Measurements from ENCODE around the gene MSX2. TPM values are rescaled to one million over a fixed set of nuclear protein-coding genes. Genes with fewer than 3 reads are reported as not detected.
A peak's percentile ranks its signal among the peaks of the same experiment; 100 is the strongest.

Gene MSX2
- total and polyA plus RNA-seq, 2 of the 8 experiments (the other 6 are each of a cell fraction or from before 2014, with no cell fraction given): 0.24 to 0.47 TPM

DNA sequence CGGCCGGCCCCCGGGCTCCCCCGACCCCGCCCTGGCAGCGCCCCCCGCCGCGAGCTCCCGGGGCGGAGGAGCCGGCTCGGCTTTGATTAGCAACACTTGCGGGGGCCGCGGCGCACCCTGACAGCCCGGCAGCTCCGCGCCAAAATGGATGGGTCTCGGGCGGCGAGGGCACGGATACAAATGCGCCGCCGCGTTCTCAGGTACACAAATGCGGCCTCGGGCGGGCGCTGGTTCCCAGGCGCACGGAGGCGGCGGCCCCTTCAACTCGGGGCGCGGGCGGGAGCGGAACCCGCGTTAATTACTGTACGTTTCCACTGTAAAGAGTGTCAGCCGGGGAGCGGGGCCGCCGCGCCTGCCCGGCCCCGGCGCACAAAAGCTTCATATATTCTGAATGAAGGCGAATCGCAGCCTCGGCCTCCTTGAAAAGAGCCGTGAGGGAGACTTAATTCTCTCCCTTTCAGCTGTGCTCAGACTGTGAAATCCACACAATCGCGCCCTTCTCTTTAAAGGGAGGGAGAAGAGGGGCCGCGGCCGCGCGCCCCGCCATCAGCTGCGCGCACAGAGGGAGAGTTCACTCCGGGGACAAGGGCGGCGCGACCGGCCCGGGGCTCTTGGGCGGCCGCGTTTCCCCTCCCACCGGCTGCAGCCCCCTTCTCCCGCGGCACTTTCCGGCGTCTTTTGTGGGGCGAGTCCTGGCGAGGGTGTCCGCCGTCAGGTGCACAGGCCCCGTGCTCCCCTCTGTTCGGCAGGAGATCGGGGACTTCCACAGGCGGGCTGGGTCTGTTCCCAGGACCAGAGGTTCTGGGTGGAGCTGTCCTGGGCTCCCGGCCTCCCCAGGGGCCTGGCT lies 27.0 kb downstream of the MSX2 start:
- no peaks in the 10 kb centered on the region for H3K36me3 ChIP-seq (ENCODE audit: control insufficient read depth in 2 of 4, insufficient read depth in 4 of 4, low read length in 3 of 4)
- no peaks in the 10 kb centered on the region for H3K4me1 ChIP-seq (replicated peaks in 1 of 4; ENCODE audit: control insufficient read depth in 3 of 4, insufficient read depth in 4 of 4, low read length in 3 of 4)
- H2BK5ac ChIP-seq (ENCODE audit: low read depth, low read length): no peak overlapping the region
- no peaks in the 10 kb centered on the region for H3K79me1 ChIP-seq (ENCODE audit: low read depth, low read length)
- H3K27me3 ChIP-seq (replicated peaks in 1 of 4; ENCODE audit: control insufficient read depth in 3 of 4, extremely low read depth in 1 of 4, insufficient read depth in 3 of 4, low read length in 3 of 4): peaks cover 15 to 54% (median 42%) of the 10 kb centered on the region in 4 experiments
- peaks cover 0 to 3% of the 10 kb centered on the region in 2 experiments for H4K20me1 ChIP-seq (replicated peaks in 1 of 2; ENCODE audit: control insufficient read depth in 1 of 2, insufficient read depth in 2 of 2, low read length in 2 of 2)
- H2BK15ac ChIP-seq (ENCODE audit: low read length): no peak overlapping the region
- H2BK12ac ChIP-seq (ENCODE audit: low read depth, low read length): no peak overlapping the region
- 4% methylated on average over 46 of the region's 89 CpGs; no CpG with 5 or more reads in 1 of the 2 experiments for WGBS, 2 experiments (ENCODE audit: extremely low coverage in 1 of 2, insufficient coverage in 1 of 2, insufficient read length in 1 of 2, insufficient replicate concordance in 2 of 2, low coverage in 1 of 2, low lambda C conversion rate in 2 of 2, missing lambda C conversion rate in 1 of 2)
- H2AK5ac ChIP-seq (ENCODE audit: low read depth, low read length): no peak overlapping the region
- H2BK120ac ChIP-seq (replicated peaks; ENCODE audit: low read depth, low read length): no peak overlapping the region
- DNase-seq (ENCODE audit: low read depth in 1 of 2, low spot score in 2 of 2): peak in 1 of 2 experiments; percentile 72
- H3K4me3 ChIP-seq (ENCODE audit: extremely low read depth in 1 of 4, insufficient read depth in 2 of 4, low read depth in 3 of 4, low read length in 4 of 4): peak overlapping the region; percentile 42 to 77 (median 68)
- H4K91ac ChIP-seq (replicated peaks; ENCODE audit: insufficient read length, low read length): no peak overlapping the region
- H4K5ac ChIP-seq (ENCODE audit: insufficient read length, low read depth, low read length): no peak overlapping the region
- H3K23me2 ChIP-seq (ENCODE audit: low read depth, low read length): peaks cover 3% of the 10 kb centered on the region; the same call in 1 of the 2 replicates
- H3K14ac ChIP-seq (ENCODE audit: insufficient read length): no peak overlapping the region
- H3K9me3 ChIP-seq (ENCODE audit: insufficient read depth in 2 of 2, low read depth in 1 of 2, low read length in 1 of 2): no peaks in the 10 kb centered on the region
- no peak overlapping the region; the same call in 1 of the 2 replicates for H3K18ac ChIP-seq (ENCODE audit: extremely low read depth, low read length)
- CTCF ChIA-PET (ENCODE audit: partially characterized antibody): interaction anchor here (0.6 to 3.3 kb wide), 4 partner anchors 15 to 557 kb away, joined by 3 to 18 read pairs (median 4); no protein-coding TSS in a partner anchor
- H4K8ac ChIP-seq (ENCODE audit: extremely low read depth, insufficient read depth, low read length): 0 out of 2 replicates have a peak overlapping the region, but pooled peaks have one; percentile 1
- H3K27ac ChIP-seq (ENCODE audit: low read depth, low read length): no peak overlapping the region
- peak overlapping the region; percentile 68 to 74 for H3K4me2 ChIP-seq (ENCODE audit: insufficient read depth in 1 of 2, low read depth in 2 of 2, low read length in 2 of 2)
- H3K79me2 ChIP-seq (ENCODE audit: control insufficient read depth in 1 of 2, insufficient read depth in 2 of 2, low read length in 2 of 2): no peaks in the 10 kb centered on the region
- no peak overlapping the region for H3K4ac ChIP-seq (replicated peaks; ENCODE audit: insufficient read length, low read depth, low read length)
- H3K9ac ChIP-seq (replicated peaks in 1 of 4; ENCODE audit: extremely low read depth in 1 of 4, low read depth in 3 of 4, low read length in 3 of 4): peak overlapping the region in 1 of 4 experiments; percentile 10; a peak in 1 of 7 replicates
- H2AFZ ChIP-seq (ENCODE audit: low read length): peak overlapping the region; percentile 56
- H2BK20ac ChIP-seq (ENCODE audit: low read length): no peak overlapping the region
- H3K56ac ChIP-seq (replicated peaks; ENCODE audit: insufficient read length, low read depth, low read length): no peak overlapping the region
- POLR2A ChIA-PET (ENCODE audit: partially characterized antibody): interaction anchor here (0.6 to 1.6 kb wide), 2 partner anchors 15 to 17 kb away, joined by 3 read pairs; no protein-coding TSS in a partner anchor
- no peak for FAIRE-seq
- no peak overlapping the region for H3K23ac ChIP-seq (ENCODE audit: insufficient read length)
- TF ChIP-seq SAP30 (IDR thresholded peaks at IDR 0.05; ENCODE audit: insufficient read depth, insufficient replicate concordance, low read length): no peak
- TF ChIP-seq SIX5 (IDR thresholded peaks at IDR 0.05; ENCODE audit: low read depth, low read length): no peak
- TF ChIP-seq RBBP5 (IDR thresholded peaks at IDR 0.05; ENCODE audit: borderline replicate concordance, low read depth, low read length): no peak
- TF ChIP-seq TBP (IDR thresholded peaks at IDR 0.05; ENCODE audit: low read depth, low read length): no peak
- no peak for TF ChIP-seq CBX8 (IDR thresholded peaks at IDR 0.05; ENCODE audit: borderline replicate concordance, low read depth, low read length)
- no peak for TF ChIP-seq SRF (IDR thresholded peaks at IDR 0.05; ENCODE audit: low read depth, low read length)
- TF ChIP-seq RAD21 (IDR thresholded peaks at IDR 0.05 in 1 of 2, conservative IDR thresholded peaks at IDR 0.05 in 1 of 2; ENCODE audit: low read depth in 2 of 2, low read length in 2 of 2): no peak
- no peak for TF ChIP-seq USF2 (IDR thresholded peaks at IDR 0.05; ENCODE audit: low read length)
- no peak for TF ChIP-seq POLR2A (IDR thresholded peaks at IDR 0.05; ENCODE audit: control extremely low read depth in 1 of 2, low read depth in 2 of 2, low read length in 2 of 2)
- no peak for TF ChIP-seq EP300 (IDR thresholded peaks at IDR 0.05; ENCODE audit: borderline replicate concordance in 1 of 2, low read depth in 2 of 2, low read length in 2 of 2)
